SK-N-SH treated with all-trans-retinoic acid at 6 μM for 48 hours (cell line): ENCODE measurements around the gene SBF2.

Experiments
- GLIS3 ChIP-seq: fragments of 250-450 bp; sonication (Bioruptor Pico); IDR thresholded peaks from 2 replicates; pipeline ENCODE4 v1.5.0; 2020; ENCODE audit warnings: mild to moderate bottlenecking, moderate library complexity
- ISL1 ChIP-seq: fragments of 250-450 bp; sonication (Bioruptor Pico); IDR thresholded peaks from 2 replicates; pipeline ENCODE4 v2.1.2; 2022; ENCODE audit warnings: mild to moderate bottlenecking, moderate library complexity
- OSR1 ChIP-seq: fragments of 250-450 bp; sonication (Bioruptor Pico); IDR thresholded peaks from 2 replicates; pipeline ENCODE4 v1.8.0; 2022; ENCODE audit warnings: moderate library complexity, mild to moderate bottlenecking, inconsistent platforms
- PATZ1 ChIP-seq: fragments of 250-450 bp; sonication (Bioruptor Pico); IDR thresholded peaks from 2 replicates; pipeline ENCODE4 v1.8.0; 2020; ENCODE audit warnings: mild to moderate bottlenecking, moderate library complexity, borderline replicate concordance
- ZC3H10 ChIP-seq: fragments of 250-450 bp; sonication (Bioruptor Pico); IDR thresholded peaks from 2 replicates; pipeline ENCODE4 v1.5.1; 2021; ENCODE audit warnings: mild to moderate bottlenecking, moderate library complexity
- ZFP30 ChIP-seq: fragments of 450-650 bp; formaldehyde crosslinking; IDR thresholded peaks from 2 replicates; pipeline ENCODE4 v1.5.0; 2022; ENCODE audit warnings: mild to moderate bottlenecking, moderate library complexity

- TF ChIP-seq ISL1 (no peak), PATZ1 (CRISPR knock-in tag) (no peak), ZFP30 (CRISPR knock-in tag) (no peak), GLIS3 (CRISPR knock-in tag) (no peak), OSR1 (CRISPR knock-in tag) (no peak), ZC3H10 (no peak)
These were observed 562.8 kb downstream of the SBF2 start for GRCh38 chr11:9731256-9731655.
